ENCODE data around the gene EFCAB12. TPM values are rescaled to one million over a fixed set of nuclear protein-coding genes. Genes with fewer than 3 reads are reported as not detected.

Gene EFCAB12
- total RNA-seq, 120 experiments from 2014 or later = 2.0 to 10.0 (median 4.5) TPM

Other genes with a start within 250 kb of the EFCAB12 start
- gene CNBP, start 244.7 kb downstream of the EFCAB12 start, total RNA-seq = 100 to 1,000 TPM; 173 to 277 (median 229) TPM
- gene COPG1, start 179.0 kb downstream of the EFCAB12 start, total RNA-seq = 100 to 1,000 TPM in 108 of 120 experiments, 10 to 100 TPM in 12; 64.7 to 179 (median 137) TPM
- 10 to 100 TPM; 31.9 to 85.5 (median 48.3) TPM for gene HMCES, start 149.8 kb downstream of the EFCAB12 start, total RNA-seq
- 10 to 100 TPM; 23.7 to 45.4 (median 31.5) TPM for gene MBD4, start 11.3 kb upstream of the EFCAB12 start, total RNA-seq
- 10 to 100 TPM; 38.5 to 96.5 (median 58.5) TPM for gene IFT122, start 11.6 kb upstream of the EFCAB12 start, total RNA-seq
- gene RHO, start 100.0 kb upstream of the EFCAB12 start, total RNA-seq = 1 to 10 TPM in 42 of 120 experiments, under 1 TPM in 74, not detected in 4; 0.18 to 3.1 (median 0.82) TPM
- gene H1-8, start 114.5 kb upstream of the EFCAB12 start, total RNA-seq = not detected
- 100 to 1,000 TPM in 73 of 120 experiments, 10 to 100 TPM in 47; 60.7 to 184 (median 106) TPM for gene PLXND1, start 178.0 kb upstream of the EFCAB12 start, total RNA-seq

Measured in dorsolateral prefrontal cortex (tissue), 118 donors.